Suprapubic skin (tissue), 4 donors: ENCODE results near the gene CNGB1. TPM values are rescaled to one million over a fixed set of nuclear protein-coding genes. Genes with fewer than 3 reads are reported as not detected.
"Not testable (repeated sequence)": the region's sequence is repeated elsewhere in the genome, so short reads cannot be mapped to it uniquely, and the experiment has no call there.

Source experiments
- DNase-seq, 2 donors: peaks; one replicate each; pipeline ENCODE4 v3.0.0-alpha.2; 2019; ENCODE audit warnings: low spot score in 2 of 2
- H3K27ac ChIP-seq: fragments of 200-600 bp; sonication (generic); one replicate; pipeline ENCODE4 v1.5.1; 2019
- H3K27me3 ChIP-seq: fragments of 200-600 bp; sonication (generic); one replicate; pipeline ENCODE4 v1.5.1; 2019
- H3K36me3 ChIP-seq: fragments of 200-600 bp; sonication (generic); one replicate; pipeline ENCODE4 v1.5.1; 2019
- H3K4me1 ChIP-seq: fragments of 200-600 bp; sonication (generic); one replicate; pipeline ENCODE4 v1.5.1; 2019
- H3K4me3 ChIP-seq: fragments of 200-600 bp; sonication (generic); one replicate; pipeline ENCODE4 v1.5.1; 2019; ENCODE audit warnings: mild to moderate bottlenecking
- H3K9me3 ChIP-seq: fragments of 200-600 bp; sonication (generic); one replicate; pipeline ENCODE4 v1.5.1; 2019
- EP300 ChIP-seq: sonication (generic); formaldehyde crosslinking; IDR thresholded peaks from one replicate; pipeline ENCODE4 v1.6.1; 2017; ENCODE audit warnings: antibody characterized with exemption
- POLR2A ChIP-seq, 2 donors: fragments of 450-650 bp; IDR thresholded peaks; one replicate each; pipeline ENCODE4 v1.6.1; 2017; ENCODE audit warnings: antibody characterized with exemption in 2 of 2, mild to moderate bottlenecking in 2 of 2, moderate library complexity in 2 of 2
- POLR2AphosphoS5 ChIP-seq, 3 donors: sonication (generic); formaldehyde crosslinking; IDR thresholded peaks; one replicate each; pipeline ENCODE4 v1.6.1; 2017; ENCODE audit warnings: antibody characterized with exemption in 3 of 3
- WGBS: methylation state at CpG from one replicate; pipeline ENCODE4 v1.1.5; 2018; 5-methylcytosine and 5-hydroxymethylcytosine counted together
- total RNA-seq, 4 donors: library from RNA; depleted of rRNA; stranded (reverse); fragments of >200 nt; gene quantifications; one replicate each; pipeline ENCODE4 v1.1.0, GENCODE V29; 2016
- TF ChIP-seq, protein P1 (sequence below), 2 donors: fragments of 200-600 bp in 1 of 2; fragments of 450-650 bp in 1 of 2; sonication (generic) in 1 of 2; IDR thresholded peaks; one replicate each; pipeline ENCODE4 v1.5.1; 2016 to 2019; ENCODE audit warnings: antibody characterized with exemption in 2 of 2, mild to moderate bottlenecking in 1 of 2, moderate library complexity in 1 of 2

The CNGB1 gene
- total RNA-seq, 4 donors from 2014 or later: 0.08 TPM; not detected in 3

DNA sequence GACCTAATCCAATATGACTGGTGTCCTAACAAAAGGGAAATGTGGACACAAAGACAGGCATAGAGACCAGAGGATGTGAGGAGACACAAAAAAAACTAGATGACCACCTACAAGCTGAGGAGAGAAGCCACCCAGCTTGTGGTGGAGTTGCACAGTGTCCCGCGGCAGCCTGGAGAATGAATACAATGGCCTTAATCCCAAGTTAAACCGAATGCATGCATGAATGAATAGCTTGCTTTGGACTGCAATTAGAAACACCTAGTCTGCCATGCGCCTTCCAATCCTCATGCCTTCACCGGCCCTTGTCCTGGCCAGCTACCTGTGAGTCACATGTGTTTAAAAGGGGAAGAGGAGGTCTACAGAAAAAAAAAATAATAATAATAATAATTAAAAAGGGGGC is 72.0 kb downstream of the CNGB1 start:
- no peak for TF ChIP-seq EP300
- TF ChIP-seq POLR2A (IDR thresholded peaks at IDR 0.05): no peak
- no peak for TF ChIP-seq POLR2AphosphoS5 (IDR thresholded peaks at IDR 0.05)
- TF ChIP-seq, protein P1, sequence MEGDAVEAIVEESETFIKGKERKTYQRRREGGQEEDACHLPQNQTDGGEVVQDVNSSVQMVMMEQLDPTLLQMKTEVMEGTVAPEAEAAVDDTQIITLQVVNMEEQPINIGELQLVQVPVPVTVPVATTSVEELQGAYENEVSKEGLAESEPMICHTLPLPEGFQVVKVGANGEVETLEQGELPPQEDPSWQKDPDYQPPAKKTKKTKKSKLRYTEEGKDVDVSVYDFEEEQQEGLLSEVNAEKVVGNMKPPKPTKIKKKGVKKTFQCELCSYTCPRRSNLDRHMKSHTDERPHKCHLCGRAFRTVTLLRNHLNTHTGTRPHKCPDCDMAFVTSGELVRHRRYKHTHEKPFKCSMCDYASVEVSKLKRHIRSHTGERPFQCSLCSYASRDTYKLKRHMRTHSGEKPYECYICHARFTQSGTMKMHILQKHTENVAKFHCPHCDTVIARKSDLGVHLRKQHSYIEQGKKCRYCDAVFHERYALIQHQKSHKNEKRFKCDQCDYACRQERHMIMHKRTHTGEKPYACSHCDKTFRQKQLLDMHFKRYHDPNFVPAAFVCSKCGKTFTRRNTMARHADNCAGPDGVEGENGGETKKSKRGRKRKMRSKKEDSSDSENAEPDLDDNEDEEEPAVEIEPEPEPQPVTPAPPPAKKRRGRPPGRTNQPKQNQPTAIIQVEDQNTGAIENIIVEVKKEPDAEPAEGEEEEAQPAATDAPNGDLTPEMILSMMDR (IDR thresholded peaks at IDR 0.05): no peak
- H3K36me3 ChIP-seq: no peaks in the 10 kb centered on the region
- DNase-seq: no peak

DNA sequence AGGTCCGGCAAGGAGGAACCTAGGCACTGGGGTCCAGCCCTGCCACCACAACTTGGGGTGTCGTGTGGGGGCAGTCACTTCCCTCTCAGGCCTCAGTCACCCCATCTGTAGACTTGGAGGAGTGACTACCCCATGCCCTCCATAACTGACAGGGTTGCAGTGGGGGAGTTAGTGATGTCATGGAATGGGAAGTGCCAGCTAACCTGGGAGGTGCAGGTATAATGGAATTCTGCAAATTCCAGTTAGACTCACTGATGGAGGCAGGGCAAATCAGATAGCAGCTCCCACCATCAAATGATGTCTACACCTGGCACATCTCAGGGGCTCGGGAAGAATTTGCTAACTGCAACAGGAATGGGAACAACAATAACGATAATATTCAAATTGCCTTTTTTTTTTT is 72.9 kb downstream of the CNGB1 start:
- WGBS: 79% methylated on average over 4 of the region's 4 CpGs

More for the DNA sequence above, 72.0 kb downstream of the CNGB1 start:
- no peak overlapping the region for H3K27ac ChIP-seq
- H3K4me1 ChIP-seq: no peaks in the 10 kb centered on the region
- no peak overlapping the region for H3K4me3 ChIP-seq
- no peaks in the 10 kb centered on the region for H3K9me3 ChIP-seq
- H3K27me3 ChIP-seq: peaks cover 17% of the 10 kb centered on the region
- WGBS: 75% methylated on average over 5 of the region's 5 CpGs

DNA sequence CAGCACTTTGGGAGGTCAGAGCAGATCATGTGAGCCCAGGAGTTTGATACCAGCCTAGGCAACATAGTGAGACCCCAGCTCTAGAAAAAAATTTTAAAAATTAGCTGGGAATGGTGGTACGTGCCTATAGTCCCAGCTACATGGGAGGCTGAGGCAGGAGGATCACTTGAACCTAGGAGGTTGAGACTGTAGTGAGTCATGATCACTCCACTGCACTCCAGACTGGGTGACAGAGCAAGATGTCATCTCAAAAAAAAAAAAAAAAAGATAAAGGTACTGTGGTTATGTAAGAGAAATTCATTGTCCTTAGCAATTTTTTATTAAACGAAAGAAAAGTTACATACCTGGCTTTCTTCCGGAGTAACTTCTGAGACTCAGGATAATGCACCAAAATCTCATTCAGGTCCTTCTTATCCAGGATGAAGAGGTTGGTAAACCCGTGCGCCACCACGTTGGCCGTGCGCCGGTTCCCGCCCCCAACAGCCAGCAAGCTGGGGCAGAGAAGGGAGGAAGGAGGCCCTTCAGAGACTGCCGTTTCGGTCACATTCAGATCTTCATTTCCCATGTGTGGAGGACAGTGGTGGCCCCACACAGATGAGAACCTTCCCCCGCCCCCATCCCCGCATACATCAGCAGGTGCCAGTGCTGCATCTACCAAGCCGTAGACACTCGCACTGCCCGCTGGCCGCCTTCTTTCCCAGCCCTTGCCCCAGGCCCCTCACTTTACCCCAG is 73.7 kb downstream of the CNGB1 start:
- Histone ChIP-seq H3K27me3 (peaks cover 9% of the 10 kb centered on the region), H3K9me3 (no peaks in the 10 kb centered on the region), H3K27ac (no peak overlapping the region), H3K4me3 (no peak overlapping the region), H3K36me3 (no peaks in the 10 kb centered on the region), H3K4me1 (peaks cover 8% of the 10 kb centered on the region)
- 67% methylated on average over 16 of the region's 18 CpGs for WGBS
- TF ChIP-seq POLR2AphosphoS5 (IDR thresholded peaks at IDR 0.05): no peak
- TF ChIP-seq, protein P1 (IDR thresholded peaks at IDR 0.05): no peak
- DNase-seq: no peak

More for the DNA sequence above, 72.9 kb downstream of the CNGB1 start:
- TF ChIP-seq POLR2AphosphoS5 (IDR thresholded peaks at IDR 0.05) (no peak), POLR2A (IDR thresholded peaks at IDR 0.05) (no peak), EP300 (no peak)
- TF ChIP-seq, protein P1 (IDR thresholded peaks at IDR 0.05): no peak
- Histone ChIP-seq H3K4me3 (no peak overlapping the region), H3K4me1 (peaks cover 8% of the 10 kb centered on the region), H3K36me3 (no peaks in the 10 kb centered on the region), H3K27me3 (peaks cover 9% of the 10 kb centered on the region), H3K9me3 (no peaks in the 10 kb centered on the region), H3K27ac (no peak overlapping the region)
- no peak for DNase-seq

DNA sequence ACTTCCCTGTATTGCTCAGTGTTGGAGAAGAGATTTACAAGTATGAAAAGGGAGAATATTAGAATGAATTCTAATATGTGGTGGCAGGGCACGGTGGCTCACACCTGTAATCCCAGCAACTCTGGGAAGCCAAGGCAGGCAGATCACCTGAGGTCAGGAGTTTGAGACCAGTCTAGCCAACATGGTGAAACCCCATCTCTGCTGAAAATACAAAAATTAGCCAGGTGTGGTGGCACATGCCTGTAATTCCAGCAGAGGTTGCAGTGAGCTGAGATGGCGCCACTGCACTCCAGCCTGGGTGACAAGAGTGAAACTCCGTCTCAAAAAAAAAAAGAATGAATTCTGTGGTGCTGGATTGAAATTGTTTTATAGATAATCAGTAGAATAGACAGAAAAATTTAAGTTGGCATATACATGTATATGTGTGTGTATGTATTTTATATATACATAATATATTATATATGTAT is 75.8 kb downstream of the CNGB1 start:
- H3K4me1 ChIP-seq, H3K36me3 ChIP-seq, H3K9me3 ChIP-seq, H3K27ac ChIP-seq, H3K4me3 ChIP-seq, DNase-seq, H3K27me3 ChIP-seq: not testable (repeated sequence)
- WGBS: 93% methylated on average over 3 of the region's 3 CpGs

DNA sequence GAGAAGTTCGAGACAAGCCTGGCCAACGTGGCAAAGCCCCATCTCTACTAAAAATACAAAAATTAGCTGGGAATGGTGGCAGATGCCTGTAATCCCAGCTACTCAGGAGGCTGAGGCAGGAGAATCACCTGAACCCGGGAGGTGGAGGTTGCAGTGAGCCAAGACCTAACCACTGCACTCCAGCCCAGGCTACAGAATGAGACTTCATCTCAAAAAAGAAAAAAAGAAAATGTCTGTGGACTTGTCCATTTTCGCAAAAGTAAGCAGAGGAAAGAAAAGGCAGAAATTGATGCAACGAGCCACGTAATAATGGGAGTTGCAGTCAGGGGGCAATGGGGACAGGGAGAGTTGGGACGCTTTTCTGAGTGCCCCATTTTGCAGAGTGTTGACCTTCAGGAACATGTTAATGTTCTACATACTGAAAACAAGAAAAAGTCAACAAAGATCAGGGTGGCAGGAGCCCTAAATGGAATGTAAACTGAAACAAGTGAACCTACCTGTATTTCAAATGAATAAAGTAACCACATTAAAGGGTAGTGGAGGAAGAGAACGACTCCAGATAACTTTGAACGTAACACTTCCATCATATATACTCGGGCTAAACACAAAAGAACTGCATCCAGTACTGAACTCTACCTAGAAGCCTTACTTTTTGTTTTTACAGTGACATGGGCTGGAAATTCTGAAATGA is 76.4 kb downstream of the CNGB1 start:
- no peak overlapping the region for H3K27ac ChIP-seq
- H3K4me3 ChIP-seq: no peak overlapping the region
- 90% methylated on average over 10 of the region's 10 CpGs for WGBS
- no peaks in the 10 kb centered on the region for H3K9me3 ChIP-seq
- TF ChIP-seq EP300 (no peak), POLR2A (IDR thresholded peaks at IDR 0.05) (no peak), POLR2AphosphoS5 (IDR thresholded peaks at IDR 0.05) (no peak)
- TF ChIP-seq, protein P1 (IDR thresholded peaks at IDR 0.05): no peak
- DNase-seq: no peak
- peaks cover 8% of the 10 kb centered on the region for H3K4me1 ChIP-seq
- no peaks in the 10 kb centered on the region for H3K36me3 ChIP-seq
- H3K27me3 ChIP-seq: no peaks in the 10 kb centered on the region
